ENCODE data around the gene EFCAB7. TPM values are rescaled to one million over a fixed set of nuclear protein-coding genes. Genes with fewer than 3 reads are reported as not detected.

EFCAB7 gene
- total RNA-seq, 2 experiments from 2014 or later, result 9.6 to 9.7 TPM

GRCh38 chr1:63600248-63600647 lies 76.9 kb downstream of the EFCAB7 start:
- POLR2A ChIA-PET, result no interaction called here
- H3K36me3 Mint-ChIP-seq (ENCODE audit: low read depth), result peaks cover 14% of the 10 kb centered on the region
- CTCF ChIA-PET, result no interaction called here
- no peak for DNase-seq
- H3K4me1 Mint-ChIP-seq, result peaks cover 16% of the 10 kb centered on the region
- no peak overlapping the region for H3K4me3 Mint-ChIP-seq
- no peak overlapping the region for H3K27ac Mint-ChIP-seq
- no peaks in the 10 kb centered on the region for H3K9me3 Mint-ChIP-seq
- H3K27me3 Mint-ChIP-seq, result no peaks in the 10 kb centered on the region

- CTCF ChIA-PET, result interaction anchor here (1.0 kb wide), 1 partner anchor 13 kb away, joined by 3 read pairs; no protein-coding TSS in a partner anchor
- Mint-ChIP-seq H3K4me3 (no peak overlapping the region), H3K27me3 (no peaks in the 10 kb centered on the region), H3K9me3 (no peaks in the 10 kb centered on the region), H3K4me1 (peaks cover 8% of the 10 kb centered on the region), H3K27ac (no peak overlapping the region), H3K36me3 (ENCODE audit: low read depth) (peaks cover 7% of the 10 kb centered on the region)
- no peak for DNase-seq
- POLR2A ChIA-PET, result no interaction called here
Measured at GRCh38 chr1:63601061-63601460, 77.7 kb downstream of the EFCAB7 start.

GRCh38 chr1:63601463-63601862 lies 78.1 kb downstream of the EFCAB7 start:
- H3K27me3 Mint-ChIP-seq, result no peaks in the 10 kb centered on the region
- no peaks in the 10 kb centered on the region for H3K9me3 Mint-ChIP-seq
- no peak overlapping the region for H3K4me3 Mint-ChIP-seq
- H3K36me3 Mint-ChIP-seq (ENCODE audit: low read depth), result peaks cover 7% of the 10 kb centered on the region
- ChIA-PET CTCF (interaction anchor here (1.0 kb wide), 1 partner anchor 13 kb away, joined by 3 read pairs; no protein-coding TSS in a partner anchor), POLR2A (no interaction called here)
- no peak overlapping the region for H3K27ac Mint-ChIP-seq
- peaks cover 8% of the 10 kb centered on the region for H3K4me1 Mint-ChIP-seq
- DNase-seq, result no peak

- peaks cover 5% of the 10 kb centered on the region for H3K4me1 Mint-ChIP-seq
- no peak for DNase-seq
- CTCF ChIA-PET, result interaction anchor here (1.0 kb wide), 1 partner anchor 12 kb away, joined by 3 read pairs; no protein-coding TSS in a partner anchor
- H3K27ac Mint-ChIP-seq, result no peak overlapping the region
- POLR2A ChIA-PET, result no interaction called here
- H3K9me3 Mint-ChIP-seq, result no peaks in the 10 kb centered on the region
- H3K36me3 Mint-ChIP-seq (ENCODE audit: low read depth), result peaks cover 7% of the 10 kb centered on the region
- no peaks in the 10 kb centered on the region for H3K27me3 Mint-ChIP-seq
- H3K4me3 Mint-ChIP-seq, result no peak overlapping the region
Measured at GRCh38 chr1:63601912-63602311, 78.6 kb downstream of the EFCAB7 start.

- no peak overlapping the region for H3K4me3 Mint-ChIP-seq
- no peaks in the 10 kb centered on the region for H3K27me3 Mint-ChIP-seq
- CTCF ChIA-PET, result no interaction called here
- H3K9me3 Mint-ChIP-seq, result no peaks in the 10 kb centered on the region
- POLR2A ChIA-PET, result no interaction called here
- H3K27ac Mint-ChIP-seq, result no peak overlapping the region
- peaks cover 4% of the 10 kb centered on the region for H3K4me1 Mint-ChIP-seq
- H3K36me3 Mint-ChIP-seq (ENCODE audit: low read depth), result peaks cover 5% of the 10 kb centered on the region
- DNase-seq, result no peak
Measured at GRCh38 chr1:63602629-63603028, 79.3 kb downstream of the EFCAB7 start.

GRCh38 chr1:63603810-63604209 lies 80.5 kb downstream of the EFCAB7 start:
- H3K27ac Mint-ChIP-seq, result no peak overlapping the region
- peaks cover 5% of the 10 kb centered on the region for H3K36me3 Mint-ChIP-seq (ENCODE audit: low read depth)
- CTCF ChIA-PET, result no interaction called here
- peaks cover 5% of the 10 kb centered on the region for H3K4me1 Mint-ChIP-seq
- no peak overlapping the region for H3K4me3 Mint-ChIP-seq
- DNase-seq, result no peak
- no peaks in the 10 kb centered on the region for H3K9me3 Mint-ChIP-seq
- no peaks in the 10 kb centered on the region for H3K27me3 Mint-ChIP-seq
- POLR2A ChIA-PET, result no interaction called here

GRCh38 chr1:63607322-63607721 lies 84.0 kb downstream of the EFCAB7 start:
- H3K36me3 Mint-ChIP-seq (ENCODE audit: low read depth), result peaks cover 2% of the 10 kb centered on the region
- no peak for DNase-seq
- ChIA-PET CTCF (no interaction called here), POLR2A (no interaction called here)
- H3K4me1 Mint-ChIP-seq, result peaks cover 10% of the 10 kb centered on the region
- H3K27ac Mint-ChIP-seq, result no peak overlapping the region
- no peaks in the 10 kb centered on the region for H3K27me3 Mint-ChIP-seq
- no peaks in the 10 kb centered on the region for H3K9me3 Mint-ChIP-seq
- no peak overlapping the region for H3K4me3 Mint-ChIP-seq

GRCh38 chr1:63611231-63611630 lies 87.9 kb downstream of the EFCAB7 start:
- CTCF ChIA-PET, result interaction anchor here (0.6 kb wide), 1 partner anchor 35 kb away, joined by 3 read pairs; no protein-coding TSS in a partner anchor
- H3K4me3 Mint-ChIP-seq, result no peak overlapping the region
- no peak for DNase-seq
- H3K9me3 Mint-ChIP-seq, result no peaks in the 10 kb centered on the region
- no peaks in the 10 kb centered on the region for H3K27me3 Mint-ChIP-seq
- no peak overlapping the region for H3K27ac Mint-ChIP-seq
- H3K36me3 Mint-ChIP-seq (ENCODE audit: low read depth), result no peaks in the 10 kb centered on the region
- POLR2A ChIA-PET, result no interaction called here
- H3K4me1 Mint-ChIP-seq, result peaks cover 10% of the 10 kb centered on the region

GRCh38 chr1:63612564-63612963 lies 89.2 kb downstream of the EFCAB7 start:
- no peak overlapping the region for H3K27ac Mint-ChIP-seq
- H3K9me3 Mint-ChIP-seq, result no peaks in the 10 kb centered on the region
- ChIA-PET CTCF (no interaction called here), POLR2A (no interaction called here)
- no peaks in the 10 kb centered on the region for H3K27me3 Mint-ChIP-seq
- no peak overlapping the region for H3K4me3 Mint-ChIP-seq
- H3K36me3 Mint-ChIP-seq (ENCODE audit: low read depth), result no peaks in the 10 kb centered on the region
- peaks cover 10% of the 10 kb centered on the region for H3K4me1 Mint-ChIP-seq
- DNase-seq, result no peak

- Mint-ChIP-seq H3K4me1 (peaks cover 10% of the 10 kb centered on the region), H3K9me3 (no peaks in the 10 kb centered on the region), H3K36me3 (ENCODE audit: low read depth) (no peaks in the 10 kb centered on the region), H3K27me3 (no peaks in the 10 kb centered on the region), H3K27ac (no peak overlapping the region), H3K4me3 (no peak overlapping the region)
- DNase-seq, result no peak
- ChIA-PET CTCF (no interaction called here), POLR2A (no interaction called here)
Measured at GRCh38 chr1:63612971-63613370, 89.6 kb downstream of the EFCAB7 start.

- CTCF ChIA-PET, result interaction anchor here (1.4 kb wide), 1 partner anchor 521 kb away, joined by 8 read pairs; no protein-coding TSS in a partner anchor
- POLR2A ChIA-PET, result no interaction called here
- H3K27ac Mint-ChIP-seq, result no peak overlapping the region
- peak; percentile 77 for DNase-seq
- H3K4me1 Mint-ChIP-seq, result no peaks in the 10 kb centered on the region
- no peaks in the 10 kb centered on the region for H3K9me3 Mint-ChIP-seq
- no peaks in the 10 kb centered on the region for H3K36me3 Mint-ChIP-seq (ENCODE audit: low read depth)
- no peaks in the 10 kb centered on the region for H3K27me3 Mint-ChIP-seq
- H3K4me3 Mint-ChIP-seq, result no peak overlapping the region
Measured at GRCh38 chr1:63615768-63616420, 92.6 kb downstream of the EFCAB7 start.

- Mint-ChIP-seq H3K9me3 (no peaks in the 10 kb centered on the region), H3K4me3 (no peak overlapping the region), H3K27me3 (no peaks in the 10 kb centered on the region), H3K4me1 (no peaks in the 10 kb centered on the region), H3K36me3 (ENCODE audit: low read depth) (no peaks in the 10 kb centered on the region), H3K27ac (no peak overlapping the region)
- no peak for DNase-seq
- ChIA-PET POLR2A (no interaction called here), CTCF (interaction anchor here (1.3 to 1.4 kb wide), 2 partner anchors 11 to 520 kb away, joined by 3 to 8 read pairs; no protein-coding TSS in a partner anchor)
Measured at GRCh38 chr1:63617450-63617849, 94.1 kb downstream of the EFCAB7 start.

- CTCF ChIA-PET, result interaction anchor here (1.3 kb wide), 1 partner anchor 11 kb away, joined by 3 read pairs; no protein-coding TSS in a partner anchor
- H3K27ac Mint-ChIP-seq, result no peak overlapping the region
- POLR2A ChIA-PET, result no interaction called here
- H3K4me3 Mint-ChIP-seq, result no peak overlapping the region
- H3K27me3 Mint-ChIP-seq, result no peaks in the 10 kb centered on the region
- DNase-seq, result no peak
- no peaks in the 10 kb centered on the region for H3K9me3 Mint-ChIP-seq
- H3K4me1 Mint-ChIP-seq, result no peaks in the 10 kb centered on the region
- no peaks in the 10 kb centered on the region for H3K36me3 Mint-ChIP-seq (ENCODE audit: low read depth)
Measured at GRCh38 chr1:63618011-63618410, 94.7 kb downstream of the EFCAB7 start.

- ChIA-PET POLR2A (no interaction called here), CTCF (no interaction called here)
- no peaks in the 10 kb centered on the region for H3K4me1 Mint-ChIP-seq
- H3K27me3 Mint-ChIP-seq, result no peaks in the 10 kb centered on the region
- no peaks in the 10 kb centered on the region for H3K36me3 Mint-ChIP-seq (ENCODE audit: low read depth)
- DNase-seq, result no peak
- H3K9me3 Mint-ChIP-seq, result no peaks in the 10 kb centered on the region
- H3K27ac Mint-ChIP-seq, result no peak overlapping the region
- no peak overlapping the region for H3K4me3 Mint-ChIP-seq
Measured at GRCh38 chr1:63619558-63619957, 96.2 kb downstream of the EFCAB7 start.
